ENCODE measurements around the gene EFCAB7. TPM values are rescaled to one million over a fixed set of nuclear protein-coding genes. Genes with fewer than 3 reads are reported as not detected.

EFCAB7 gene
- total and polyA plus RNA-seq, 2 donors (not counting 3 experiments of a cell fraction or from before 2014, with no cell fraction given) = 1.4 to 7.1 TPM

DNA sequence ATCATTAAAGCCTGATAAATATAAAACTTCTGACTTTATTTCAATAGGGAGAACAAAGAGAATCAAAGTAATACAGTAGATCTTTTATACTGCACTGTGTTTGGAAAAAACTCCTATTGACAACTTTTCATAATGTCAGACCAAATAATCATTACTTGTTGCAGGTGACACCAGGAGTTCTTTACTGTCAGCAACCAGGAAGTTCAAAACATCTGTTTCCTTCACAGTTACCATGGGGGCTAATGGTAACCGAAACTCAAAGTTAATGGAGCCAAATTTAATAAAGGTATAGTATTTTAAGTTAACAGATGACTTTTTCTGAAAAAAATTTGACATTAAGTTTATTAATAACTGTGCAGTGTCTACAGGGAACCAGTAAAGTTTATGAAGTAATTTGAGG lies 10.6 kb downstream of the EFCAB7 start:
- FAIRE-seq = no peak
- POLR2A ChIA-PET = no interaction called here

DNA sequence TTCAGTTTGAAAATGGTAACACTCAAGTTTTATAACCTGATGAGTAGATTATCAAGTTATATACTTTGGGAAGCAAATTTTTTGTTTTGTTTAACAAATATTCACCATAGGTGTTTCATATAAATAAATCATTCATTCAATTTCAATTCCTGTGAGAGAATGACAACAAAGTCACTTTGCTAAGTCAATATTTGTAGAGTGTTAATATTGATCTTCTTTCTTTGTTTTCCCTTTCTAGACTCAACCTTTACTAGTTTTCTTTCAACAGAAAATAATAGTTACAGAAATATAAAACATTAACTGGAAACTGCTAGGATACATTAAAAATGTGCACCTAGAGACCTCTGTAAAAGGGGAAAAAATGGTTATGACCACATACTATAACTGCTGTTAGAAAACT lies 11.1 kb downstream of the EFCAB7 start:
- no peak for DNase-seq (ENCODE audit: low read depth, low spot score)
- BruUV-seq (replicated peaks) = no TSS peak
- H4K20me1 ChIP-seq (replicated peaks; ENCODE audit: control insufficient read depth, extremely low read depth, insufficient read depth, low read length) = no peaks in the 10 kb centered on the region
- no peaks in the 10 kb centered on the region for H3K9me1 ChIP-seq (replicated peaks; ENCODE audit: control insufficient read depth, extremely low read depth, insufficient read depth, low read length)
- CTCF ChIA-PET = no interaction called here
- H3K27ac ChIP-seq (ENCODE audit: insufficient read depth, low read depth, low read length) = no peak overlapping the region
- no peaks in the 10 kb centered on the region for H3K9me3 ChIP-seq (replicated peaks; ENCODE audit: control insufficient read depth, insufficient read depth, low read length)
- TF ChIP-seq, protein P1, sequence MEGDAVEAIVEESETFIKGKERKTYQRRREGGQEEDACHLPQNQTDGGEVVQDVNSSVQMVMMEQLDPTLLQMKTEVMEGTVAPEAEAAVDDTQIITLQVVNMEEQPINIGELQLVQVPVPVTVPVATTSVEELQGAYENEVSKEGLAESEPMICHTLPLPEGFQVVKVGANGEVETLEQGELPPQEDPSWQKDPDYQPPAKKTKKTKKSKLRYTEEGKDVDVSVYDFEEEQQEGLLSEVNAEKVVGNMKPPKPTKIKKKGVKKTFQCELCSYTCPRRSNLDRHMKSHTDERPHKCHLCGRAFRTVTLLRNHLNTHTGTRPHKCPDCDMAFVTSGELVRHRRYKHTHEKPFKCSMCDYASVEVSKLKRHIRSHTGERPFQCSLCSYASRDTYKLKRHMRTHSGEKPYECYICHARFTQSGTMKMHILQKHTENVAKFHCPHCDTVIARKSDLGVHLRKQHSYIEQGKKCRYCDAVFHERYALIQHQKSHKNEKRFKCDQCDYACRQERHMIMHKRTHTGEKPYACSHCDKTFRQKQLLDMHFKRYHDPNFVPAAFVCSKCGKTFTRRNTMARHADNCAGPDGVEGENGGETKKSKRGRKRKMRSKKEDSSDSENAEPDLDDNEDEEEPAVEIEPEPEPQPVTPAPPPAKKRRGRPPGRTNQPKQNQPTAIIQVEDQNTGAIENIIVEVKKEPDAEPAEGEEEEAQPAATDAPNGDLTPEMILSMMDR (IDR thresholded peaks at IDR 0.05; ENCODE audit: extremely low read depth in 1 of 2, insufficient read depth in 1 of 2, low read depth in 1 of 2, low read length in 2 of 2) = no peak
- no peak for TF ChIP-seq GATA2 (IDR thresholded peaks at IDR 0.05; ENCODE audit: insufficient read depth, insufficient read length, low read depth, low read length)
- TF ChIP-seq, protein P2, sequence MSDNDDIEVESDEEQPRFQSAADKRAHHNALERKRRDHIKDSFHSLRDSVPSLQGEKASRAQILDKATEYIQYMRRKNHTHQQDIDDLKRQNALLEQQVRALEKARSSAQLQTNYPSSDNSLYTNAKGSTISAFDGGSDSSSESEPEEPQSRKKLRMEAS (IDR thresholded peaks at IDR 0.05; ENCODE audit: insufficient read depth, insufficient read length) = no peak
- no peaks in the 10 kb centered on the region for H3K79me2 ChIP-seq (ENCODE audit: control insufficient read depth, insufficient read depth, low read length)
- FAIRE-seq = no peak
- dilution Hi-C loops (cut with MboI; ENCODE audit: extremely low pct_ligation_motif_present, low sequenced_read_pairs) (no loop called here), intact Hi-C loops (cut with micrococcal nuclease) (no loop called here)
- H3K27me3 ChIP-seq (ENCODE audit: control insufficient read depth in 2 of 2, insufficient read depth in 2 of 2, low read length in 2 of 2) = no peaks in the 10 kb centered on the region
- H3K36me3 ChIP-seq (ENCODE audit: control insufficient read depth in 2 of 2, extremely low read depth in 1 of 2, insufficient read depth in 2 of 2, low read length in 2 of 2) = peaks cover 0 to 2% of the 10 kb centered on the region in 2 experiments
- H3K9ac ChIP-seq (replicated peaks; ENCODE audit: extremely low read depth, insufficient read depth, low read length) = no peak overlapping the region
- no peak overlapping the region for H2AFZ ChIP-seq (ENCODE audit: low read depth, low read length)
- H3K4me1 ChIP-seq (ENCODE audit: control insufficient read depth, extremely low read depth, insufficient read depth, low read length) = no peaks in the 10 kb centered on the region
- H3K4me2 ChIP-seq (ENCODE audit: insufficient read depth, low read length) = no peak overlapping the region
- POLR2A ChIA-PET = no interaction called here
- H3K4me3 ChIP-seq (replicated peaks in 1 of 3; ENCODE audit: insufficient read depth in 1 of 3, low read depth in 1 of 3, low read length in 3 of 3) = no peak overlapping the region

More for the DNA sequence above, 10.6 kb downstream of the EFCAB7 start:
- H3K9me1 ChIP-seq (replicated peaks; ENCODE audit: control insufficient read depth, extremely low read depth, insufficient read depth, low read length) = no peaks in the 10 kb centered on the region
- H3K9me3 ChIP-seq (replicated peaks; ENCODE audit: control insufficient read depth, insufficient read depth, low read length) = no peaks in the 10 kb centered on the region
- H3K4me3 ChIP-seq (replicated peaks in 1 of 3; ENCODE audit: insufficient read depth in 1 of 3, low read depth in 1 of 3, low read length in 3 of 3) = no peak overlapping the region
- CTCF ChIA-PET = no interaction called here
- H3K4me2 ChIP-seq (ENCODE audit: insufficient read depth, low read length) = no peak overlapping the region
- H3K4me1 ChIP-seq (ENCODE audit: control insufficient read depth, extremely low read depth, insufficient read depth, low read length) = no peaks in the 10 kb centered on the region
- no peaks in the 10 kb centered on the region for H3K79me2 ChIP-seq (ENCODE audit: control insufficient read depth, insufficient read depth, low read length)
- H3K9ac ChIP-seq (replicated peaks; ENCODE audit: extremely low read depth, insufficient read depth, low read length) = no peak overlapping the region
- intact Hi-C loops (cut with micrococcal nuclease) = no loop called here
- DNase-seq (ENCODE audit: low read depth, low spot score) = no peak
- peaks cover 0 to 2% of the 10 kb centered on the region in 2 experiments for H3K36me3 ChIP-seq (ENCODE audit: control insufficient read depth in 2 of 2, extremely low read depth in 1 of 2, insufficient read depth in 2 of 2, low read length in 2 of 2)
- no peaks in the 10 kb centered on the region for H3K27me3 ChIP-seq (ENCODE audit: control insufficient read depth in 2 of 2, insufficient read depth in 2 of 2, low read length in 2 of 2)
- no peaks in the 10 kb centered on the region for H4K20me1 ChIP-seq (replicated peaks; ENCODE audit: control insufficient read depth, extremely low read depth, insufficient read depth, low read length)
- H3K27ac ChIP-seq (ENCODE audit: insufficient read depth, low read depth, low read length) = no peak overlapping the region
- no TSS peak for BruUV-seq (replicated peaks)
- dilution Hi-C loops (cut with MboI; ENCODE audit: extremely low pct_ligation_motif_present, low sequenced_read_pairs) = no loop called here
- TF ChIP-seq, protein P2 (IDR thresholded peaks at IDR 0.05; ENCODE audit: insufficient read depth, insufficient read length) = no peak
- TF ChIP-seq POLR2A (IDR thresholded peaks at IDR 0.05; ENCODE audit: low read depth, low read length) (no peak), FOS (IDR thresholded peaks at IDR 0.05; ENCODE audit: borderline replicate concordance, insufficient read depth, low read length) (no peak), JUN (IDR thresholded peaks at IDR 0.05; ENCODE audit: borderline replicate concordance, insufficient read depth, insufficient read length, low read depth) (no peak), POLR2AphosphoS5 (IDR thresholded peaks at IDR 0.05; ENCODE audit: insufficient read depth, low read depth, low read length) (no peak)
- TF ChIP-seq, protein P1 (IDR thresholded peaks at IDR 0.05; ENCODE audit: extremely low read depth in 1 of 2, insufficient read depth in 1 of 2, low read depth in 1 of 2, low read length in 2 of 2) = no peak
- no peak overlapping the region for H2AFZ ChIP-seq (ENCODE audit: low read depth, low read length)

Data from endothelial cell of umbilical vein (primary cell).